ENCODE data around the gene GATA6.
"Not testable (repeated sequence)": the region's sequence is repeated elsewhere in the genome, so short reads cannot be mapped to it uniquely, and the experiment has no call there.

GATA6 gene

DNA sequence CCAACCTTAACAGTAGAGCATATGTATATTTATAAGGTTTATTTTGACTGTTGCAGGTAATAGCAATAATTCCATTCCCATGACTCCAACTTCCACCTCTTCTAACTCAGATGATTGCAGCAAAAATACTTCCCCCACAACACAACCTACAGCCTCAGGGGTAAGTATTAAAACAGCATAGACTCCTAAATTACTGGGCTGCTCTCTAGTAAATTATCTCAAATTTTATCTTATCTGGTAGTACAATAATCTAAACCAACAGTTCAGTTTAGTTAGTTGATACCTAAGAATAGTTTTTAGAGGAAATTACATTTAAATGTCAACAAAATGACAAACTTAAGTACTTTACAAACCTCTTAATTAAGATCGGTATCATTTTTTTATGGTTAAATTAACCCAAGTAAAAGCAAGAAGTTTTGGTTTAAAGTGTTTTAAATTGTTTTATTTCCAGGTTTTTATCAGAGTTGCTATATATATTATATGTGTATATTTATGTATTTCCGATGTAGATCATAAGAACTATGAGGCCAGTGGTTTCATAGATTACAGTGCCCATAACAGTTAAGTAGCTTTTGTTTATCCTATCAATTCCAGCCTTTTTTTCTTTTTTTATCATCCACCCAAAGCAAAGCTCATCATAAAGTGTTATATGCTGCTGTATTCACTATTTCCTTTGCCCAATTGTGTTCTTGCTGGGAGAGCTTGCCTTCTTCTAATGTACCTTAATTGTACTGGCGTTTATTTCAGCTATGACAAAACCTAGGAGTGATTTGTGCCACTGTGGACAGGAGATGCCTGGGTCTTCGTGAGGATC lies 13.7 kb downstream of the GATA6 start:
- no peak for DNase-seq

DNA sequence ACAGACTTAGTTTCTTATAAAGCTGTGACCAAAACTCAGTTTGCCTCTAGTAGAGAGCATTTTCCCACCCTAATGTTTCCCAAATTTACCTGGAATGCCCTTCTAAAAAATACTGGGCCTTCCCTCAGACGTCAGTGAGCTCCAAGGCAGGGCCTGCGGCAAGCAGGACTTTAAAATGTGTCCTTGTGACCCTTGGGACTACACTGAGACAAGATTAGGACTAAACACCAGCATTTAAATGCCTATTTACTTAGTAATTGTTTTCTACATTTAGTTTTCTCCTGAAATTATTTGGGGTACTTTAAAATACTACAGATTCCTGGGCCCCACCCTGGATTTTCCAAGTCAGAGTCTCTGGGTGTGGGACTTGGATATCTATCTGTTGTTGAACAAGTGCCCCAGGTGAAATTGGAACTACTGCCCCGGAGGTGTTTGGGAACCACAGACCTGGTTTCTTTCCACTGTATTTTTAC lies 14.3 kb downstream of the GATA6 start:
- no peak for DNase-seq

DNA sequence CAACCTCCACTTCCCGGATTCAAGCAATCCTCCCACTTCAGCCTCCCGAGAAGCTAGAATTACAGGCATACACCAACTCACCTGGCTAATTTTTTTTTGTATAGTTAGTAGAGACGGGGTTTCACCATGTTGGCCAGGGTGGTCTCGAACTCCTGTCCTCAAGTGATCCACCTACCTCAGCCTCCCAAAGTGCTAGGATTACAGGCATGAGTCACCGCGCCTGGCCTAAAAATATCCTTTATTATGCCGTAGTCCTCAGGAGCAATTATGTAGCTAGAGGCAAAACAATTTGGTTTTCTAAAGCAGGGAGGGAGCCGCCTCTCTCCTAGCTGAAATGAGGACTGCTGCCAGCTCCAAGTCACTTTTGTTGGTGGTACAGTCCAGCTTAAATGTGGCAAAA lies 15.2 kb downstream of the GATA6 start:
- not testable (repeated sequence) for DNase-seq

DNA sequence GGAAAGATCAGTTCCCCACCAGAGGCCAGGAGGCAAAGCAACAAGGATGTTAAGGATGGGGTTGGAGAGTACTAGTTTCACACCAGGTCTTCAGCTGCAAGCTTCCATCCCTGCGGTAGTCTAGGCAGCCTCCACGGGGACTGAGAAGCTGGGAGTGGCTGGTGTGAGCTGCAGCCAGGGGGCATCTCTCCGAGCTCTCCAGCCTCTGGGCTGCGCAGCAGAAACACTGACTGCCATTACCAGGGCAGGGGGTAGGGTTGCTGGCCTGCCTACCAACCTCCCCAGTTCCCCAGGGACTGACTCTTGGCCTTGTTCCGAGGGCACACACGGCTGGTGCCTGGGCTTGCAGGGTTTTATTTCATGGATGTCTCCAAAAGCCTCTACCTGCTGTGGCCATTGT lies 15.9 kb downstream of the GATA6 start:
- DNase-seq: no peak

DNA sequence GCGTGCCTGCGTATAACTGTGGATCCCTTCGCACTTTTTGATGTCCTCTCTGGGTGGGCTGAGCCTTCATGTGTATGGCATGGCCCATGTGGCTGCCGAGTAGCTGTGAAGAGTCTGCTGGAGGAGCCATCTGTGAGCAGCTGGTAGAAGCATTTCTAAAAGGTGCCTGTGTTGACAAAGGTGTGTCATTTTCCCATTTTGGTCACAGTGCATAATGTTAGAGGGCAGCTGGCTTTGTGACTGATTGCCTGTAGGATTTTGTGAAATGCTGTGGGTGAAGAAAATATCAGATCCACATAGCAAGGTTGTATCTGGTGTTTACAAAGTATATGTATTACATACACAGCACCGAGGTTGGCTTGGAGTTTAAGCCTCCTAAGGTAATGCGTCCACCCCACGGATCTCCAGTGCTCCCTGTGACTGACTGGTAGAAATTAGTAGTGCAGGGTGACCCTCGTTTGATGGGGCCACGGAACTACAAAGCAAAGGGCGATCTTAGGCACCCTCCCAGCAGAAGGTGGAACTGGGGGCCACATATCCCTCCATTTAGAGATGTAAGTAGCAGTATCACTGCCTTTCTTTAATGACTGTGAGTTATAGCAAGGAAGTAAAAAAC lies 16.5 kb downstream of the GATA6 start:
- no peak for DNase-seq

DNA sequence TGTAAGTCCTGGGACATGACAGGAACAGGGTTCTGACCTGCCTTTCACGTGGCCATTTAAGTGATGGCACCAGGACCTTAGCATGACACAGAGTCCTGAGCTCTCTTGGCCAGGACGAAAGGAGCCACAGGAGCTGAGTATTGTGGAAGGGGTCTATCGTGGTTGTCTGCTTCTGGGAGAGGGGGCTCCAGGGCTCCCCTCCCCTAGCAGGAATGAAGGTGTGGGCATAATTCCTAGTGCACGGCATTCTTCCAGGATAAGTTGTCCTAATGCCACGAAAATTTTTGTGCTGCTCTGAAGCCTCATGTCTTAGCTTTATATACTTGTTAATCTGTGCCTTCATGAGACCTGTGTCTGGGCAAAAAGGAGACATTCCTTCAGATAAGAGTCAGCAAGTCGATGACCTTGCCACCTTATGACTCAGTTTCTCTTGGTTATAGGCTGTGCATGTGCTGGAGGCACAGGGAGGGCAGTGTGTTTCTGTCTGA lies 17.1 kb downstream of the GATA6 start:
- no peak for DNase-seq

DNA sequence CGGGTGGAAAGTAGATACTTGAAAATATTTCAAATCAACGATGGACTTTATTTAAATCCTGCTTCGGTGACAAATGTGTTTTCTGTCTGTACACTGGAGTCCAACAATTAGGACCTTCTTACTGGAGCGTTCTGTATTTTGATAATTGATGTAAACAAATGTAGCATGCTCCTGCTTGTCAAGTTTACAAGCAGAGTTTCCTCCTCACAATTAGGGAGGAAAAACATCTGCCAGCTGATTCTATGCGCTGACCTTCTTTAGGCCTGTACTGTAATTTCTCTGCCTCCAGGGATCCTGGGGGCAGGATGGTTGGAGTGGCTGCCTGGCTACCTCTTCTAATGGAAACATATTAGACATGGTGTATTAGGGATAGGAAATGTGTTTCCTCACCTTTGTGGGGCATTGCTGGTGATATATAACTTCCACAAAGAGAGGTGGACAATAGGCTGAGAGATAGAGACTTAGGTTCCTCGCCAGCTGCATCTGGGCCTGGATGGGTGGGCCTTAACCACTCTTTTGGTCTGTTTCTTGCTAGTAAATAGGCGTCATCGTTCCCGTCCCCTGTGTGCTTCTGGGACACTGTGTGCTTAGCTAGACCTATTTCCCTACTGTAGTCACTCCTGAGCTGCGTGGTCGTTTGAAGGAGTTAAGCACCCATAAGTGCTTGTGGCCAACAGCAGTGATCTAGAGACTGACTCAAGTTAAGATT lies 19.3 kb downstream of the GATA6 start:
- no peak for DNase-seq

DNA sequence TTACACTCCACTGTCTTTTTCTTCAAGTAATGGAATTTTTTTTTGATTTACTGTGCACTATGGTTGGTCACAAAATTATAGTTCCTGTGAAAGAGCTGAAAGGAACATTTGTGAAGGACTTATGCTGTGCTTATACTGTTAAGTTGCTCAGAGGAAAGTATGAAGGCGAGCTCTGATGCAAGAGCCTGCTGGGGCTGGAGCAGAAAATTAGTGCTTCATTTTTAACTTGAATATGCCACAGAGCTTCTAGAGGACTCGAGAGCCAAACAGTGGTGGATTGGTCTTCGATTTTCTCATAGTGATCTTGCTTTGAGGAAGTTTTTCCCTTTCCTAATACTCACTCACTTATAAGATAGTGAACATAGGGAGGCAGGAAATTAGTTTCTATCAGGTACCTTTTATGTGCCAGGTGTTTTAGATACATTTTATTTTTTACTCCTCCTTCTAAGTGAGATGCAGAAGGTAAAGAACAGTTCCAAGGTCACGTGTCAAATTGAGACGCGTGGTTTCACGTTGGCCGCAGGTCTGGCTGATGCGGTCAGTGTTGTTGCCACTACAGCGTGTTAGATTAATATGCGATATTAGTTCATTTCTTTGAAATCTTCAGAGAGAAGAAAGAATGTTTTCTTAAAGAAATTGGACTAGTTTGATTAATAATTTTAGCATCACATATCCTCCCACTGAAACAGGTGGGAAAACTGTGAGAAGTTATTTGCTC lies 20.2 kb downstream of the GATA6 start:
- no peak for DNase-seq

DNA sequence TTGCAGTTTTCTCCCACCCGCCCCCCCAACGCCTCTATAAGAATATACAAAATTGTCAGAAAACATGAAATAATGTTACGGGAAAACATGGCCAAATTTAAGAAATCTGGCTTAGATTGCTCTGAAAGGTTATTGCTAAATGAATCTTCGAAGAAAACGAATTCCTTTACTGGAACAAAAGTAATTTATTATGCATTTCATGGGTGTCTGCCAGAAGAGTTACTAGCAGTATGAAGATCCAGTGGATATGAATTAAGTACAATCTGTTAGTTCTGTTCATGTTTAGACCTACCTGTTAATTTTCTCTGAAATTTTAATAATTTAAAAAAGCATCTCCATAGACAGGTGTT lies 21.9 kb downstream of the GATA6 start:
- no peak for DNase-seq

DNA sequence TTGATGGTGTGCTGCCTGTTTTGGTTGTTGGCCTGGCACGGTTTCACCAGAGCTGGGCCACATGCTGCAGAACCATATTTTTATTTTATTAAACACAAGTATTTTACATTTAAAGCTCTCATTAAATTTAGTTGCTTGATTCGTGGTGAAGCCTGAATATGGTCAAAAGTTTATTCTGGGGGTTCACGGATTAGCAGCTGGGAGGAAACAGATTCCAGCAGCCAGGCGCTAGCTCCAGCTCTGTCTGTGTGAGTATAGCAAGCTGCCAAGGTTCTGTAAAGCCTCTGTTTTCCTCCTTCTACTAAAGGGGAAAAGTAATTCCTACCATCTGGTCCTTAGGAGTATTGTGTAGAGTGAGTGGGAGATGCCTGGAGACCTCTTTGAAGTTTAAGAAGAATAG lies 22.5 kb downstream of the GATA6 start:
- no peak for DNase-seq

DNA sequence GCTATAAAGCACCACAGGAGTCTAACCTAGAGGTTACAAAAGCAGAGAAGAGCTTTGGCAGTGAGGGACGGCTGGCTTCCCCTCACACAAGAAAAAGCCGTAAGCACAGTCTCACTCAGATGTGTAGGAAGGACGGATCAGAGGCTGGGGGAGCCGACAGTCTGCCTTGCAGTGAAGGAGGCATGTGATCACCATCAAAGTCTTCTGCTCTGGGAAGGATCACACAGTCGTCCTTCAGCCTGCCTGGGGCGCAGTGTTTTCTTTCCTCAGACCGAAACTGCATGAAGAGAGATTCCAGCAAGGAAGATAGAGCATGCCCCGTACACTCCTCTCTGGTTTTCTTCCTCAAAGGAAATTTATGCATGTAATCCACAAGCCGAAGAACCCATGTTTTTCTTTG lies 24.1 kb downstream of the GATA6 start:
- no peak for DNase-seq

DNA sequence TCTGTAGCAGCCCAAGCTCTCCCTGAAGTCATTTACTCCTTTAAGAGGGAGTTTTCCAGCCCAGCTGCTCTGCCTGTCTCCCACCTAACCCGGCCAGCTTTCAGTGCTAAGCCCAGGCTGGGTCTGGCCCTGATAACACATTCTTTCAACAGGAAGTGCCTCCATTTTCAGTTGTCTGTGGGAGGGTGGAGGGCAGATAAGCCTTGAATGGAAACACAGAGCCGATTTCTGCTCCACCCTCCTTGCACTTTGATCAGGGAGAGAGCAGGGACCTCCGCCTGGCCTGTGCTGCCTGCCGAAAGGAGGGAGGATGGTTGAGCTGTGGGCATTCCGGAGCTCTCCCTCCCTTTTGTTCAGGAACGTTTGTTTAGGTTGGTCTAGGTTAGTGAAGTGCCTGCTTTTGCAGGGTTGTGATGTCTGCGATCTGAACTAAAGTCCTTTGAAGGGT lies 24.8 kb downstream of the GATA6 start:
- DNase-seq: no peak

DNA sequence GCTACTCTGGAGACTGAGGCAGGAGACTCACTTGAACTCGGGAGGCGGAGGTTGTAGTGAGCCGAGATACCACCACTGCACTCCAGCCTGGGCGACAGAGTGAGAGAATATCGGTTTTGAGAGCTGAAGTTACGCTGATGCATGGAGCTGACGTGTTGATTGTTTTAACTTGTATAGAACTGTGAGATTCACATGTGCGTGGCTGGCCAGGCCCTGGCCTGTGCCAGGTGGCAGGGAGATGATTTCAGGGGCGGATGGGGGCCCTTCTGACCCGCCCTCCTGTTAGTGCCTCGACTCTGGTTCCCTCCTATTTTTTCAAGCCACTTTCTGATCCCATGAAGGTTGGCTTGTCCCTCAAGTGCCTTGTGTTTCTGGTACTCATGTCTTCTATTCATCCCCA lies 25.7 kb downstream of the GATA6 start:
- DNase-seq: no peak

DNA sequence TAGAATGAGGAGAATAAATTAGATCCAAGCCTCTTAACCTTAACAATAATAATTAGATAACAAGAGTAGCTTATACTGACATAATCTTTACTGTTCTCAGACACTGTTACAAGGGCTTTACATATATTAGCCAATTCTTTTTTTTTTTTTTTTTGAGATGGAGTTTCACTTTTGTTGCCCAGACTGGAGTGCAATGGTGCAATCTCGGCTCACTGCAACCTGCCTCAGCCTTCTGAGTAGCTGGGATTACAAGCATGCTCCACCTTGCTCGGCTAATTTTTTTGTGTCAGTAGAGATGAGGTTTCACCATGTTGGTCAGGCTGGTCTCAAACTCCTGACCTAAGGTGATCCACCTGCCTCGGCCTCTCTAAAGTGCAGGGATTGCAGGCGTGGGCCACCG lies 27.6 kb downstream of the GATA6 start:
- DNase-seq: not testable (repeated sequence)

DNA sequence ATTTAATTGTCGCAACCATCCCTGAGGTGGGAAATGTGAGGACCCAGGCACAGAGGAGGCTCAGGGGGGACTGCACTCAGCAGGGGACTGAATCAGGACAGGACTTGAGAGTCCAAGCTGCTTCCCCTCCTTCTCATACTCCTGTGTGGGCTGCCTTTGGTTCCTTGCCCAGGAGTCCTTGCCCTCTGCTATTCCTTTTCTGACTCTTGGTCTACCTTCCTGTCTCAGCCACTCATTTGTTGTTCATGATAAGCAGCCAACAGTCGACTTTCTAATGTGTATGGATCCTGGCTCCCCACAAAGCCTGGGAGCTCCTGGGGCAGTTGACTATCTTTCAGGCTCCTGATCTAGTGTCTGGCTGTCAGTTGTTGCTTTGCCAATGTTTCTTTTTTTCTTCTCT lies 28.3 kb downstream of the GATA6 start:
- DNase-seq: no peak

DNA sequence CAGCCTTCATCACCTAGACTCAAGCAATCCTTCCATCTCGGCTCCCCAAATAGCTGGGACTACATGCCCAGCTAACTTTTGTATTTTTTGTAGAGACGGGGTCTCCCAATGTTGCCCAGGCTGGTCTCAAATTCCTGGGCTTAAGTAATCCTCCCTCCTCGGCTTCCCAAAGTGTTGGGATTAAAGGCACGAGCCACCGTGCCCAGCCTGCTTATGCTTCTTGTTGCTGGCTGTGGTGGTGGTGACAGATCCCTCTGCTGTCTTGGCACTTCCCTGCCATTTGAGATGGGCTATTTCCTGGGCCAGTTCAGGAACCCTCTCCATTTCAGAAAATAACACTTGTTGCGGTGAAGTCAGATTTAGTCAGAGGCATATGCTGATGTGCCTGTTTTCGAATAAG lies 28.8 kb downstream of the GATA6 start:
- no peak for DNase-seq

DNA sequence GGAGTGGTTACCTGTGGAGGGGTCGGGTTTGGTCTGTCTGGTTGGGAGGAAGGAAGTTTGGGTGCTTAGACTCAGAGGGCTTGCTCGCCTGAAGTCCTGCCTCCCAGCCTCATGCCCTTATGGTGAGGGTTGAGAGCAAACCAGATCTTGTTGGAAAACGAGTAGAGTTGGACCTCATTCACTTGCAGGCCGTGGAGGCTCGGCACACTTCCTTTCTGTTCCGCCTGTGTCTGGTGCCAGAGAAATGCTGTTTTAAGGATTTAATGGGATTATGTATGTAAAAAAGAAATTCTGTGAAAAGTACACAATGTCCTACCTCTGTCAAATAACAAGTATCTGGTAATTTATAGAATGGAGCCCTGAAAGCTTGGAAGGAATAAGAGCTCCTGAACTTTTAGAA lies 29.6 kb downstream of the GATA6 start:
- DNase-seq: no peak

DNA sequence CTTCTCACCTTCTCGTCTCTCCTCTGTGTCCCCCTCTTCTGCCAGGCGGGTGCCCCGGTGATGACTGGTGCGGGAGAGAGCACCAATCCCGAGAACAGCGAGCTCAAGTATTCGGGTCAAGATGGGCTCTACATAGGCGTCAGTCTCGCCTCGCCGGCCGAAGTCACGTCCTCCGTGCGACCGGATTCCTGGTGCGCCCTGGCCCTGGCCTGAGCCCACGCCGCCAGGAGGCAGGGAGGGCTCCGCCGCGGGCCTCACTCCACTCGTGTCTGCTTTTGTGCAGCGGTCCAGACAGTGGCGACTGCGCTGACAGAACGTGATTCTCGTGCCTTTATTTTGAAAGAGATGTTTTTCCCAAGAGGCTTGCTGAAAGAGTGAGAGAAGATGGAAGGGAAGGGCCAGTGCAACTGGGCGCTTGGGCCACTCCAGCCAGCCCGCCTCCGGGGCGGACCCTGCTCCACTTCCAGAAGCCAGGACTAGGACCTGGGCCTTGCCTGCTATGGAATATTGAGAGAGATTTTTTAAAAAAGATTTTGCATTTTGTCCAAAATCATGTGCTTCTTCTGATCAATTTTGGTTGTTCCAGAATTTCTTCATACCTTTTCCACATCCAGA lies 31.3 kb downstream of the GATA6 start:
- no peak for DNase-seq

DNA sequence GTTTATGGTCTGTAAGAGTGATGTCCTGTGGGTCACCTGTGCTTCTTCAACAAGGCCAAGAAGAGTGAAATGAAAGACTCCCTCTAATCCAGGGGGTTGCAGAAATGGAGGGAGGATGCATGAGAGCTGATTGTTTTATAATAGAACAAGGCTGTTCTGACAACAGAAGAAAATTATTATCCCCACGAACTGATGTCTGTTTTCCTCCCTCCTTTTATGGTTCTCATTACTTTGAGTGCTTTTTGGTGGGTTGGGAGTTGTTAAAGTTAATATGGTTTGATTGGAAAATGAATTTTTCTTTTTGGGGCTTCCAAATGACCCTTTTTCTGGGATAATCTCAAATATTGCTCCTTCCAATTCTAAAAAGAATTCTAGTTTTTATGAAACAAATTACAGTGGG lies 33.6 kb downstream of the GATA6 start:
- no peak for DNase-seq

DNA sequence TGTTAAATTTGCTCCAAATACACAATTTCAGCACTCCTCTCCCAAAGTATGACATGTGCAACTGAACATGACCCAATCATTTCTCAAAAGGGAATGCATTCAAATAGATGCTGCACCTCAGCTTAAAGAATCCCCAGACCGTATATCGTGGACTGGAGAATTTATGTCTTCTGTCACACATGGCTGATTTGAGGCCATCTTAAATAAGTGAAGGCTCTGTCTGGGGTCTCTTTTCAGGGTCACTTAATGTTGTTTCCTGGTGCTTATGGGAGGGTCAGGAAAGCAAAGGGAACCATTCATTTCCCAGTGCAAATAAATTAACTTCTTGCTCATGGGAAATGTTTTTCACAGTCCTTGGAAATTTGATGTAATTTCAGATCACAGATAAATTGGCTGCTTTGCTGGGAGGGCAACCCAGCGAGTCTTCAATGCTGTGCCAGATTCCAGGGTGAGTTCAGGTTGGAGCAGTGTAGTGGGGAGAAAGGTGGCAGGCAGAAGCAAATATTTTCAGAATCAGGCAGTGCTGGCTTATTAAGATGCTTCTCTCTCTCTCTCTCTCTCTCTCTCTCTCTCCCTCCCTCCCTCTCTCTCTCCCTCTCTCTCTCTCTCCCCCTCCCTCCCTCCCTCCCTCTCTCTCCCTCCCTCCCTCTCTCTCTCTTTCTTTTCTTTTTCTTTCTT lies 34.3 kb downstream of the GATA6 start:
- DNase-seq: no peak

DNA sequence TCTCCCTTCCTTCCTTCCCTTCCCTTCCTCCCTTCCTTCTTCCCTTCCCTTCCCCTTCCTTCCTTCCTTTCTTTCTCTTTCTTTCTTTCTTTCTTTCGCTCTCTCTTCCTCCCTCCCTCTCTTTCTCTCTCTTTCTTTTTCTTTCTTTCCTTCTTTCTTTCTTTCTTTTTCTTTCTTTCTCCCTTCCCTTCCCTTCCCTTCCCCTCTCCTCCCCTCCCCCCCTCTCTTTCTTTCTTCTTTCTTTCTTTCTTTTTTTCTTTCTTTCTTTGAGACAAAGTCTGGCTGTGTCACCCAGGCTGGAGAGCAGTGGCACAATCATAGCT lies 34.8 kb downstream of the GATA6 start:
- no peak for DNase-seq

DNA sequence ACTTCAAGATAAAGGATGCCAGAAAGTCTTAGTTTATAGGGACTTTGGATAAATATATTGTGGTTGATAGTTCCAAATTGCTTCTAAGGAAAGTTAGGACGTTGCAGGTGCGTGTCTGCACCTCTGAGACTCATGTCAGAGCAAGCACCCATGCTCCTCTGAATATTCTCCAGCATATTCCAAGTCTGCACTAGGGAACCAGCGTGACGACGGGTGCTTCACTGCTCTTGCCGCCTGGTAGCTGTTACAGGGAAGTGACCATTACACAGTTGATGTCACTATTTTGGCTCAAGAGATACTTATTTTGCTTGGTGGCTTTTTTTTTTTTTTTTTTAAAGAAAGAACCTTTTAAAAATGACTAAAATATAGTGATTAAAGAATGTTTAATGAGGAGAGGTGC lies 35.6 kb downstream of the GATA6 start:
- DNase-seq: no peak
